Measurements from ENCODE around the gene A4GALT. TPM values are rescaled to one million over a fixed set of nuclear protein-coding genes. Genes with fewer than 3 reads are reported as not detected.

A4GALT gene, protein sequence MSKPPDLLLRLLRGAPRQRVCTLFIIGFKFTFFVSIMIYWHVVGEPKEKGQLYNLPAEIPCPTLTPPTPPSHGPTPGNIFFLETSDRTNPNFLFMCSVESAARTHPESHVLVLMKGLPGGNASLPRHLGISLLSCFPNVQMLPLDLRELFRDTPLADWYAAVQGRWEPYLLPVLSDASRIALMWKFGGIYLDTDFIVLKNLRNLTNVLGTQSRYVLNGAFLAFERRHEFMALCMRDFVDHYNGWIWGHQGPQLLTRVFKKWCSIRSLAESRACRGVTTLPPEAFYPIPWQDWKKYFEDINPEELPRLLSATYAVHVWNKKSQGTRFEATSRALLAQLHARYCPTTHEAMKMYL
- total RNA-seq = 20.0 and 53.4 TPM in 2 replicates

DNA sequence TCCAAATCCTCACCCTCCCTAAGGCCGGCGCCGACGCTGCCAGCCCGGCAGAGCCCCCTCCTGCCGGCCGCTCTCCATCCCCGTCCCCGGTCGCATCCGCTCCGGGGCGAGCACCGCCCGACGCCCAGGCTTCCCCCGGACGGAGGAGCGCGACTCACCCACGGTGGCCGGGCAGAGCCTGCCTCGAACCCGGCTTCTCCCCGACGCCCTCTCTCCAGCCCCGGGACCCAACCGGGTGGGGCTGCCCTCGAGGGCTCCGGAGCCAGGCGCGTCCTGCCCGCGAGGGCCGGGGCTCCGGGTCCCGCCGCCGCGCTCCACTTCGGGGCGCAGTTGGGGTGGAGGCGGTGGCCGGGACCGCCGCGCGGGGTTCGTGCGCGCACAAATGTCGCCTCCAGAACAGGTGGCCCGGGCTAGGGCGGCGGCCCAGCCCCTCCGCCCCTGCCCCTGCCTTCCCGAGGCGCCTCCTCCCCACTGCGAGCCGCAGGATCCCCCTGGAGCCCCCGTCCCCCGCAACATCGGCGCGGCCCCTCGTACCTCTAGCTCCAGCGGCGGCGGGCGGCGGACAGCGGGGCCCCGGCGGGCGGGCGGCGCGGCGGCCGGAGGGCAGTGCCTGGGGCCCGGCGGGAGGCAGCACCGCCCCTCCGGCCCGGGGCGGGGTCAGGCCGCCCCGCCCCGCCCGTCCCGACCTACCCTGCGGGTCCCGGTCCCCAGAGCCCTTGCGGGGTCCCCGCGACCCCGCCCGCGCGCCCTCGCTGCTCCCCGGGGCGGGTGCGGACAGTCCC lies at the start of gene A4GALT:
TSS of gene A4GALT (minus strand) at position 608 of the 782 bp plus-strand sequence. CDS start 26,919 bp downstream, outside the sequence.

DNA sequence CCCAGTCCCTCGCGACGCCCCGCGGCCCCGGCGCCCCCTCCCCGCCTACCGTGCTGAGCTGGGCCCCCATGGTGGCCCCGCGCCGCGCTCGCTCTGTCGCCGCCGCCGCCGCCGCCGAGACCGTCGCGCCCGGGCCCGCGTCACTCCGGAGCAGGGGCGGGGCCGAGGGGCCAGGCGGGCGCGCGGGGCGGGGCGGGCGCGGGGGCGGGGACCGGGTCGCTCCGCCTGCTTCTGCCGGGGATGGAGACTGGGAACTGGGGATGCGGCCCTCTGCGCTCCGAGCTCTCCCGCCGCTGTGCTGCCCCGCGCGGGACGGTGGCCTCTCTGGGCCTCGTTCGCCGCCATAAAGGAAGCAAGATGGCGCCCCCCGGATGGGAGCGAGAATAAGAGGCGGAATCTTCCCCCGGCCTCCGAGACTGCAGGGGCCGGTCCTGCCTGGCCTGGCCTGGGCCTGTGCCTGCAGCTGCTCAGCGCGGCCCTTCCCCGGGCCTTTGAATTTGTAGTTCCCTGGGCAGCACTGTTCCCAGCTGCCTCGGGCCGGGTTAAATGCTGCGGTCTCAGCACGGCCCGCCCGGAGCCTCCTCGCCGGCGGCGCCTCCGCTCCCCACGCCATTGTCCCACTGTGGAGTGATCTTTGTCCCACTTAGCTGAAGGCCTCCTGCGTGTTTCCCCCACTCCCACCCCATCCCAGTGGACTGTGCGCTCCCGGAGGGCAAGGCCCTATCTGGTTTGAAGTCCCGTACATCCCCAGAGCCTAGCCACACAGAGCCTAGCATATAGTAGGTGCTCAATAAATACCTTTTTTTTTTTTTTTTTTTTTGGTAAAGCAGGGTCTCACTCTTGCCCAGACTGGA lies 71.2 kb downstream of the A4GALT start, which contains the start of gene CYB5R3:
TSS of gene CYB5R3 (minus strand) at position 147 of the 854 bp plus-strand sequence. CDS start at position 70, 77 bp downstream.

Other genes starting within 250 kb of the A4GALT start
- 14.3 and 39.4 TPM in 2 replicates for gene RRP7A, start 201.1 kb downstream of the A4GALT start, total RNA-seq
- 1.5 and 2.4 TPM in 2 replicates for gene SERHL2, start 166.9 kb downstream of the A4GALT start, total RNA-seq
- 34.4 and 37.0 TPM in 2 replicates for gene POLDIP3, start 106.0 kb downstream of the A4GALT start, total RNA-seq
- gene ATP5MGL, start 80.3 kb downstream of the A4GALT start, total RNA-seq = not detected in 2 replicates
- 219 and 293 TPM in 2 replicates for gene CYB5R3, start 71.5 kb downstream of the A4GALT start, total RNA-seq
- gene ARFGAP3, start 136.4 kb upstream of the A4GALT start, total RNA-seq = 36.6 and 38.5 TPM in 2 replicates

All from mesangial cell (primary cell).